H9 (cell line): ENCODE data around the gene KCTD5. TPM values are rescaled to one million over a fixed set of nuclear protein-coding genes. Genes with fewer than 3 reads are reported as not detected.
"Not testable (repeated sequence)": the region's sequence is repeated elsewhere in the genome, so short reads cannot be mapped to it uniquely, and the experiment has no call there.

Experiments used
- DNase-seq: peaks from one replicate; pipeline ENCODE4 v3.0.0-alpha.2; 2017
- H2AFZ ChIP-seq: one replicate; pipeline ENCODE4 v1.6.1; 2013; ENCODE audit warnings: mild to moderate bottlenecking, low read length, control low read depth, moderate library complexity
- H2AK5ac ChIP-seq: 2 replicates; pipeline ENCODE4 v1.6.1; 2013; ENCODE audit warnings: low read length, control low read depth, mixed read lengths; ENCODE audit not compliant: insufficient read length
- H2BK120ac ChIP-seq: one replicate; pipeline ENCODE4 v1.6.1; 2013; ENCODE audit warnings: low read depth, mild to moderate bottlenecking, low read length, control low read depth, inconsistent platforms; ENCODE audit not compliant: poor library complexity, severe bottlenecking
- H2BK12ac ChIP-seq: 2 replicates; pipeline ENCODE4 v1.6.1; 2013; ENCODE audit warnings: low read length, control low read depth, mixed read lengths, low read depth; ENCODE audit not compliant: insufficient read length
- H2BK15ac ChIP-seq: 2 replicates; pipeline ENCODE4 v1.6.1; 2013; ENCODE audit warnings: low read depth, low read length, control low read depth
- H2BK20ac ChIP-seq: one replicate; pipeline ENCODE4 v1.6.1; 2013; ENCODE audit warnings: low read depth, mild to moderate bottlenecking, low read length, control low read depth, inconsistent platforms; ENCODE audit not compliant: poor library complexity, severe bottlenecking
- H2BK5ac ChIP-seq: 2 replicates; pipeline ENCODE4 v1.6.1; 2013; ENCODE audit warnings: low read length, control low read depth, mixed read lengths; ENCODE audit not compliant: insufficient read length
- H3K14ac ChIP-seq: 2 replicates; pipeline ENCODE4 v1.6.1; 2013; ENCODE audit warnings: low read length, control low read depth; ENCODE audit not compliant: insufficient read depth
- H3K18ac ChIP-seq: 2 replicates; pipeline ENCODE4 v1.6.1; 2013; ENCODE audit warnings: low read depth, mild to moderate bottlenecking, mixed read lengths, low read length, control low read depth; ENCODE audit not compliant: insufficient read length
- H3K23ac ChIP-seq: 2 replicates; pipeline ENCODE4 v1.6.1; 2013; ENCODE audit warnings: low read length, control low read depth, mixed read lengths, low read depth; ENCODE audit not compliant: insufficient read length
- H3K23me2 ChIP-seq: 2 replicates; pipeline ENCODE4 v1.6.1; 2013; ENCODE audit warnings: low read depth, mild to moderate bottlenecking, mixed read lengths, low read length, control low read depth; ENCODE audit not compliant: insufficient read length, poor library complexity, severe bottlenecking
- H3K27ac ChIP-seq: 2 replicates; pipeline ENCODE4 v1.5.1; 2013; ENCODE audit warnings: low read length, control low read depth, mixed read lengths, low read depth; ENCODE audit not compliant: insufficient read length
- H3K27me3 ChIP-seq: 2 replicates; pipeline ENCODE4 v1.6.1; 2013; ENCODE audit warnings: low read length, control low read depth, inconsistent platforms; ENCODE audit not compliant: insufficient read depth
- H3K4ac ChIP-seq: 2 replicates; pipeline ENCODE4 v1.6.1; 2013; ENCODE audit warnings: low read depth, mild to moderate bottlenecking, control low read depth, inconsistent platforms, low read length, moderate library complexity
- H3K4me1 ChIP-seq: 2 replicates; pipeline ENCODE4 v1.6.1; 2013; ENCODE audit warnings: low read length, control low read depth, inconsistent platforms; ENCODE audit not compliant: insufficient read depth
- H3K4me2 ChIP-seq: 2 replicates; pipeline ENCODE4 v1.6.1; 2013; ENCODE audit warnings: low read length, control low read depth, mixed read lengths; ENCODE audit not compliant: insufficient read length, insufficient read depth
- H3K56ac ChIP-seq: 2 replicates; pipeline ENCODE4 v1.6.1; 2013; ENCODE audit warnings: low read depth, mild to moderate bottlenecking, mixed read lengths, low read length, control low read depth; ENCODE audit not compliant: insufficient read length
- H3K79me1 ChIP-seq: 2 replicates; pipeline ENCODE4 v1.6.1; 2013; ENCODE audit warnings: low read depth, mild to moderate bottlenecking, moderate library complexity, low read length, control low read depth, inconsistent platforms; ENCODE audit not compliant: insufficient read depth, poor library complexity, severe bottlenecking
- H3K79me2 ChIP-seq: 2 replicates; pipeline ENCODE4 v1.6.1; 2013; ENCODE audit warnings: low read length, control low read depth, inconsistent platforms; ENCODE audit not compliant: insufficient read depth
- H3K9ac ChIP-seq: 2 replicates; pipeline ENCODE4 v1.6.1; 2013; ENCODE audit warnings: low read length, control low read depth, mixed read lengths; ENCODE audit not compliant: insufficient read length; ENCODE audit errors: extremely low read depth
- H3K9me3 ChIP-seq: one replicate; pipeline ENCODE4 v1.6.1; 2013; ENCODE audit warnings: low read depth, low read length, inconsistent platforms; ENCODE audit not compliant: control insufficient read depth
- H3T11ph ChIP-seq: one replicate; pipeline ENCODE4 v1.6.1; 2013; ENCODE audit warnings: mild to moderate bottlenecking, low read length, control low read depth, inconsistent platforms
- H4K20me1 ChIP-seq: one replicate; pipeline ENCODE4 v1.6.1; 2013; ENCODE audit not compliant: control insufficient read depth, insufficient read length, insufficient read depth
- H4K5ac ChIP-seq: 2 replicates; pipeline ENCODE4 v1.6.1; 2013; ENCODE audit warnings: low read depth, mild to moderate bottlenecking, mixed read lengths, low read length, control low read depth; ENCODE audit not compliant: insufficient read length
- H4K8ac ChIP-seq: replicated peaks from 2 replicates; pipeline ENCODE4 v1.6.1; 2013; ENCODE audit warnings: low read length, control low read depth, mixed read lengths, low read depth; ENCODE audit not compliant: insufficient read length
- H4K91ac ChIP-seq: 2 replicates; pipeline ENCODE4 v1.6.1; 2013; ENCODE audit warnings: low read depth, mild to moderate bottlenecking, moderate library complexity, mixed read lengths, low read length, control low read depth; ENCODE audit not compliant: insufficient read length
- H3K27ac Mint-ChIP-seq, 3 experiments: 2 replicates in 2 of 3; 3 replicates in 1 of 3; pipeline ENCODE4 v1.8.0; 2020 to 2021; ENCODE audit warnings: mixed read lengths in 3 of 3, mild to moderate bottlenecking in 1 of 3, moderate library complexity in 1 of 3
- H3K27me3 Mint-ChIP-seq: 2 replicates; pipeline ENCODE4 v1.8.0; 2021; ENCODE audit warnings: low read depth, mild to moderate bottlenecking, moderate library complexity, mixed read lengths
- H3K36me3 Mint-ChIP-seq, 3 experiments: 2 replicates in 2 of 3; 3 replicates in 1 of 3; pipeline ENCODE4 v1.8.0; 2020 to 2021; ENCODE audit warnings: low read depth in 3 of 3, mixed read lengths in 3 of 3; ENCODE audit not compliant: insufficient read depth in 1 of 3
- H3K4me1 Mint-ChIP-seq, 2 experiments: 2 replicates each; pipeline ENCODE4 v1.8.0; 2020; ENCODE audit warnings: mixed read lengths in 2 of 2
- H3K4me3 Mint-ChIP-seq, 2 experiments: 2 replicates in 1 of 2; 3 replicates in 1 of 2; pipeline ENCODE4 v1.8.0; 2020 to 2021; ENCODE audit warnings: mild to moderate bottlenecking in 2 of 2, mixed read lengths in 2 of 2, moderate library complexity in 1 of 2
- H3K9me3 Mint-ChIP-seq, 2 experiments: 2 replicates in 1 of 2; 3 replicates in 1 of 2; pipeline ENCODE4 v1.8.0; 2020; ENCODE audit warnings: mild to moderate bottlenecking in 2 of 2, mixed read lengths in 2 of 2, moderate library complexity in 1 of 2
- WGBS: extraction: QIAGEN DNeasy Blood & Tissue Kit; methylation state at CpG from one replicate; pipeline ENCODE4 v1.1.7; 2013; ENCODE audit warnings: missing lambda C conversion rate, low lambda C conversion rate, mixed read lengths; ENCODE audit not compliant: insufficient read length; ENCODE audit errors: extremely low coverage; 5-methylcytosine and 5-hydroxymethylcytosine counted together
- total RNA-seq: library from RNA; stranded (reverse); gene quantifications from 2 replicates; pipeline ENCODE4 v1.2.1, GENCODE V29; 2021

The KCTD5 gene
- total RNA-seq, 1 experiment from 2014 or later = 39.9 TPM

- not testable (repeated sequence) for H2AK5ac ChIP-seq, H3K9me3 ChIP-seq, H3K79me2 ChIP-seq, H2BK120ac ChIP-seq, H2BK20ac ChIP-seq, H3K9me3 Mint-ChIP-seq, H3K23ac ChIP-seq, DNase-seq, H3K79me1 ChIP-seq, H3K4me3 Mint-ChIP-seq, H4K91ac ChIP-seq, H3K14ac ChIP-seq, H3K4me1 ChIP-seq, H3K27ac ChIP-seq, H3K9ac ChIP-seq, H3K4ac ChIP-seq, H3K27me3 Mint-ChIP-seq, H2BK12ac ChIP-seq, H2BK5ac ChIP-seq, H3K27ac Mint-ChIP-seq, H4K20me1 ChIP-seq, H3K4me2 ChIP-seq, H3K27me3 ChIP-seq, H4K5ac ChIP-seq, H3K56ac ChIP-seq, H4K8ac ChIP-seq, H3K36me3 Mint-ChIP-seq, H3K23me2 ChIP-seq, H3K18ac ChIP-seq, H3K4me1 Mint-ChIP-seq, H2AFZ ChIP-seq, H3T11ph ChIP-seq, H2BK15ac ChIP-seq
- no CpG with 5 or more reads among the region's 14 CpGs for WGBS
Observed at GRCh38 chr16:2651268-2651871, 31.0 kb upstream of the KCTD5 start.

GRCh38 chr16:2653915-2654314 is 28.4 kb upstream of the KCTD5 start:
- not testable (repeated sequence) for H3K18ac ChIP-seq, H3K23me2 ChIP-seq, H4K91ac ChIP-seq, H2BK20ac ChIP-seq, H3K36me3 Mint-ChIP-seq, H2BK12ac ChIP-seq, H3K9me3 ChIP-seq, H3K27ac Mint-ChIP-seq, H3K14ac ChIP-seq, H3K79me1 ChIP-seq, H2AFZ ChIP-seq, H3K56ac ChIP-seq, H4K5ac ChIP-seq, H4K20me1 ChIP-seq, H3K79me2 ChIP-seq, H3K4me1 Mint-ChIP-seq, H3K27me3 Mint-ChIP-seq, H2BK15ac ChIP-seq, H3K9me3 Mint-ChIP-seq, H3K9ac ChIP-seq, H3K4ac ChIP-seq, H3K27me3 ChIP-seq, DNase-seq, H2BK120ac ChIP-seq, H3K4me3 Mint-ChIP-seq, H2BK5ac ChIP-seq, H3K23ac ChIP-seq, H3K4me2 ChIP-seq, H3K4me1 ChIP-seq, H3T11ph ChIP-seq, H4K8ac ChIP-seq, H3K27ac ChIP-seq, H2AK5ac ChIP-seq
- WGBS = no CpG with 5 or more reads among the region's 13 CpGs
